Chondrocyte (in vitro differentiated cells): ENCODE data around the gene FUBP3. TPM values are rescaled to one million over a fixed set of nuclear protein-coding genes. Genes with fewer than 3 reads are reported as not detected.

ENCODE experiments used
- DNase-seq: peaks from one replicate; pipeline ENCODE4 v3.0.0; 2021; ENCODE audit warnings: mixed read lengths, low spot score
- H3K27ac Mint-ChIP-seq: one replicate; pipeline ENCODE4 v1.8.0; 2021; ENCODE audit warnings: mild to moderate bottlenecking, moderate library complexity, mixed read lengths; ENCODE audit not compliant: unreplicated experiment
- H3K27me3 Mint-ChIP-seq: 2 replicates; pipeline ENCODE4 v1.8.0; 2021; ENCODE audit warnings: low read depth, mixed read lengths
- H3K36me3 Mint-ChIP-seq: 2 replicates; pipeline ENCODE4 v1.8.0; 2021; ENCODE audit warnings: low read depth, mixed read lengths
- H3K4me1 Mint-ChIP-seq: 2 replicates; pipeline ENCODE4 v1.8.0; 2021; ENCODE audit warnings: low read depth, mild to moderate bottlenecking, mixed read lengths
- H3K4me3 Mint-ChIP-seq: one replicate; pipeline ENCODE4 v1.8.0; 2021; ENCODE audit warnings: mild to moderate bottlenecking, moderate library complexity, mixed read lengths; ENCODE audit not compliant: unreplicated experiment
- H3K9me3 Mint-ChIP-seq: 2 replicates; pipeline ENCODE4 v1.8.0; 2021; ENCODE audit warnings: low read depth, mixed read lengths
- total RNA-seq: library from RNA; stranded (reverse); gene quantifications from 3 replicates; pipeline ENCODE4 v1.2.1, GENCODE V29; 2021
- TF ChIP-seq, protein P1 (sequence below): fragments of 200-600 bp; sonication (generic); IDR thresholded peaks from 2 replicates; pipeline ENCODE4 v1.5.0; 2021; ENCODE audit warnings: antibody characterized with exemption, mild to moderate bottlenecking, moderate library complexity

FUBP3 gene
- total RNA-seq, 1 donor from 2014 or later = 52.8 TPM

DNA sequence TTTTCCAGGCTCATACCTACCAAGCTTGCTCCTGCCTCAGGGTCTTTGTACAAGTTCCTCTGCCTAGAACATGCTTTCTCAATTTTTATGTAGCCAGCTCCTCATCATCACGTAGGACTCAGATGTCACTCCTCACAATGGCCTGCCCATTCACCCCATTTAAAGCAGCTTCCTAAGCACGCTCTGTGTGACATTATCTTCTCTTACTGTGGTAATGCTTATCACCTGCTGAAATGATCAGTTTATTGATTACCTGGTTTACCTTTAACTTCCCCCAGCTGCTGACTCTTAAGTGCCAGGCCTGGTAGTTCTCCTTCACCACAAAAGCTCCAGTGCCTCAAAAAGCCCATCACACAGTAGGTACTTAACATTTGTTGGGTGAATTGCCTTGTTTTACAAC is 13.6 kb downstream of the FUBP3 start:
- Mint-ChIP-seq H3K27me3 (no peaks in the 10 kb centered on the region), H3K36me3 (peaks cover 10% of the 10 kb centered on the region), H3K4me3 (no peak overlapping the region), H3K9me3 (no peaks in the 10 kb centered on the region), H3K27ac (no peak overlapping the region), H3K4me1 (peaks cover 21% of the 10 kb centered on the region)
- TF ChIP-seq, protein P1, sequence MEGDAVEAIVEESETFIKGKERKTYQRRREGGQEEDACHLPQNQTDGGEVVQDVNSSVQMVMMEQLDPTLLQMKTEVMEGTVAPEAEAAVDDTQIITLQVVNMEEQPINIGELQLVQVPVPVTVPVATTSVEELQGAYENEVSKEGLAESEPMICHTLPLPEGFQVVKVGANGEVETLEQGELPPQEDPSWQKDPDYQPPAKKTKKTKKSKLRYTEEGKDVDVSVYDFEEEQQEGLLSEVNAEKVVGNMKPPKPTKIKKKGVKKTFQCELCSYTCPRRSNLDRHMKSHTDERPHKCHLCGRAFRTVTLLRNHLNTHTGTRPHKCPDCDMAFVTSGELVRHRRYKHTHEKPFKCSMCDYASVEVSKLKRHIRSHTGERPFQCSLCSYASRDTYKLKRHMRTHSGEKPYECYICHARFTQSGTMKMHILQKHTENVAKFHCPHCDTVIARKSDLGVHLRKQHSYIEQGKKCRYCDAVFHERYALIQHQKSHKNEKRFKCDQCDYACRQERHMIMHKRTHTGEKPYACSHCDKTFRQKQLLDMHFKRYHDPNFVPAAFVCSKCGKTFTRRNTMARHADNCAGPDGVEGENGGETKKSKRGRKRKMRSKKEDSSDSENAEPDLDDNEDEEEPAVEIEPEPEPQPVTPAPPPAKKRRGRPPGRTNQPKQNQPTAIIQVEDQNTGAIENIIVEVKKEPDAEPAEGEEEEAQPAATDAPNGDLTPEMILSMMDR = no peak
- no peak for DNase-seq

- no peak overlapping the region for H3K4me3 Mint-ChIP-seq
- TF ChIP-seq, protein P1 = no peak
- H3K4me1 Mint-ChIP-seq = peaks cover 21% of the 10 kb centered on the region
- no peaks in the 10 kb centered on the region for H3K27me3 Mint-ChIP-seq
- H3K9me3 Mint-ChIP-seq = no peaks in the 10 kb centered on the region
- DNase-seq = no peak
- H3K27ac Mint-ChIP-seq = no peak overlapping the region
- H3K36me3 Mint-ChIP-seq = peaks cover 19% of the 10 kb centered on the region
These were observed 17.9 kb downstream of the FUBP3 start for GRCh38 chr9:130597228-130597627.

- Mint-ChIP-seq H3K27ac (no peak overlapping the region), H3K9me3 (no peaks in the 10 kb centered on the region), H3K27me3 (no peaks in the 10 kb centered on the region), H3K4me1 (peaks cover 21% of the 10 kb centered on the region), H3K36me3 (peaks cover 22% of the 10 kb centered on the region), H3K4me3 (no peak overlapping the region)
- DNase-seq = no peak
- TF ChIP-seq, protein P1 = no peak
These were observed 18.8 kb downstream of the FUBP3 start for GRCh38 chr9:130598188-130598587.

GRCh38 chr9:130599625-130600024 is 20.2 kb downstream of the FUBP3 start:
- peaks cover 26% of the 10 kb centered on the region for H3K36me3 Mint-ChIP-seq
- no peak overlapping the region for H3K4me3 Mint-ChIP-seq
- no peaks in the 10 kb centered on the region for H3K9me3 Mint-ChIP-seq
- TF ChIP-seq, protein P1 = no peak
- H3K27me3 Mint-ChIP-seq = no peaks in the 10 kb centered on the region
- H3K27ac Mint-ChIP-seq = no peak overlapping the region
- H3K4me1 Mint-ChIP-seq = peaks cover 21% of the 10 kb centered on the region
- DNase-seq = no peak

GRCh38 chr9:130601100-130601499 is 21.7 kb downstream of the FUBP3 start:
- H3K4me1 Mint-ChIP-seq = peaks cover 12% of the 10 kb centered on the region
- H3K4me3 Mint-ChIP-seq = no peak overlapping the region
- no peaks in the 10 kb centered on the region for H3K27me3 Mint-ChIP-seq
- TF ChIP-seq, protein P1 = no peak
- no peak for DNase-seq
- H3K9me3 Mint-ChIP-seq = no peaks in the 10 kb centered on the region
- peak overlapping the region; percentile 17 for H3K27ac Mint-ChIP-seq
- peaks cover 25% of the 10 kb centered on the region for H3K36me3 Mint-ChIP-seq
